ENCODE measurements around the gene BBS12. TPM values are rescaled to one million over a fixed set of nuclear protein-coding genes. Genes with fewer than 3 reads are reported as not detected.

The BBS12 gene
- total and polyA plus RNA-seq, 9 of the 15 experiments (the other 6 are each of a cell fraction or from before 2014, with no cell fraction given) = 2.7 to 6.5 (median 3.3) TPM

- TF ChIP-seq ZSCAN32 (CRISPR knock-in tag; IDR thresholded peaks at IDR 0.05) (no peak), ZNF274 (IDR thresholded peaks at IDR 0.05; ENCODE audit: borderline replicate concordance, low read depth, low read length) (no peak), MECOM (CRISPR knock-in tag; IDR thresholded peaks at IDR 0.05) (no peak), NFE2L1 (tag; IDR thresholded peaks at IDR 0.05; ENCODE audit: borderline replicate concordance, low read depth) (no peak), MAX (CRISPR knock-in tag; IDR thresholded peaks at IDR 0.05) (peak; percentile 53; the same call in 1 of the 2 replicates), HDAC2 (IDR thresholded peaks at IDR 0.05) (0 out of 2 replicates have a peak, but pooled peaks have one; percentile 68), RERE (CRISPR knock-in tag; IDR thresholded peaks at IDR 0.05; ENCODE audit: borderline replicate concordance) (no peak), ZNF436 (CRISPR knock-in tag; IDR thresholded peaks at IDR 0.05) (no peak), PHB2 (IDR thresholded peaks at IDR 0.05; ENCODE audit: low read depth) (peak; percentile 63; the same call in 1 of the 2 replicates), FOXP4 (CRISPR knock-in tag; IDR thresholded peaks at IDR 0.05; ENCODE audit: borderline replicate concordance) (no peak), NBN (IDR thresholded peaks at IDR 0.05; ENCODE audit: low read depth) (peak; percentile 74), ZBTB11 (CRISPR knock-in tag; IDR thresholded peaks at IDR 0.05) (no peak)
Observed at GRCh38 chr4:122775987-122776836, 43.7 kb downstream of the BBS12 start (continued).

Data from K562 (cell line).